Ammon's horn (tissue), 1 donor: ENCODE results near the gene GRAP2.
"Not testable (repeated sequence)": the region's sequence is repeated elsewhere in the genome, so short reads cannot be mapped to it uniquely, and the experiment has no call there.

Experiments used
- DNase-seq: peaks from one replicate; pipeline ENCODE4 v3.0.0-alpha.2; 2016; ENCODE audit warnings: low spot score

Gene GRAP2

GRCh38 chr22:39967103-39967829 is 66.4 kb downstream of the GRAP2 start:
- DNase-seq, result no peak

- peak; percentile 45 for DNase-seq
Observed at GRCh38 chr22:39967996-39968972, 67.4 kb downstream of the GRAP2 start.

- DNase-seq, result no peak
Observed at GRCh38 chr22:39970742-39971141, 69.9 kb downstream of the GRAP2 start.

DNA sequence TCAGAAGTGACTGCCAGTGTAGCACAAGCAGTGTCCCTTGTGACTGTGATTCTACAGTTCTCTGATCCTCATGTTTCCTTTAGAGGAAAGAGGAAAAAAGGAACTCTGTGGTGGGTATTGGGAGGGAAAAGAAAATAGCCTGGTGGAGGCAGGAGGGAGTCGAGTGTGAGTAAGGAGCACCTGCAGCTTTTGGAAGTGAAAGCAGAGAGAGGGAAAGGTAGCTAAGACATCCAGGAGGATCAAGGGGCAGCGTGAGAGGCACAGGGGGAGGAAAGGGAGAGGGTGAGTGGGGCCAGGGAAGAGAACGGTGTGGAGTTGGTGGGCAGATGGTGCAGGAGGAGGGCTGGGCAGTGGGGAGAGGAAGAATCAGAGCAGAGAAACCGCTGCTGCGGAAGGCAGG is 71.8 kb downstream of the GRAP2 start:
- DNase-seq, result no peak

- no peak for DNase-seq
Observed at GRCh38 chr22:39973656-39974055, 72.8 kb downstream of the GRAP2 start.

DNA sequence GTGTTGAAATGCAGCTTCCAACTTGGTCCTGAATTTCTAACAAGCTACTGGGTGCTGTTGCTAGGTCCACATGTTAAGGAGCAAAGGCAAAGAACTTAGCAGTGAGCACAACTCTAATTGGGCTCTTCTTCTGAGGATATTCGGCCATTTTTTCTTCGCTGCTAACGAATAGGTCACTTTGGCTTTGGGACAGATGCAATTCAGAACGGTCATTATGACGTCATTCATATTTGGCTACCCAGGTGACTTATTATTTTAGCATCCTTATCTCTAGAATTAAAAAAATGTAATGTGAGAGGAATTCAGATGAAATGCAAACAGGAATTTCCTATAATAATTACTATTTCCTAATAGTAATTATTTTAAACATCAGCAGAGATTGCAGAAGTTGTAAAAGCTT is 73.2 kb downstream of the GRAP2 start:
- no peak for DNase-seq

- DNase-seq, result no peak
Observed at GRCh38 chr22:39979048-39979447, 78.2 kb downstream of the GRAP2 start.

DNA sequence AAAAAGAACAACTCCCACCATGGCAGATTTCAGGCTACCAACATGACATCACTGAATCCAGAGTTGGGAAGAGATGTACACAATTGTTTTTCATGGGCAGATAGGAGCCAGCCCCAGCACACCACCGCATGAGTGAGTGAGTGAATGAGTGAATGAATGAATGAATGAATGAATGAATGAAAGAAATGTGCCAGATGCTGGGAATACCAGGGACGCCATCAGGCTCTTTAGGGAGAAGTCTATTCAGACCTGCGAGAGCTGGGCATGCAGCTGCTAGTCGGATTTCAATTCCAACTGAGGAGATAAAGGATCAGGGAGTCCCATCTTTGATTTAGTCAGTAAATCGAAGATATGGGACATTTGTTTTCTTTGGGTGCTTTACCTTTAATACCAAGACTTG is 78.6 kb downstream of the GRAP2 start:
- no peak for DNase-seq

DNA sequence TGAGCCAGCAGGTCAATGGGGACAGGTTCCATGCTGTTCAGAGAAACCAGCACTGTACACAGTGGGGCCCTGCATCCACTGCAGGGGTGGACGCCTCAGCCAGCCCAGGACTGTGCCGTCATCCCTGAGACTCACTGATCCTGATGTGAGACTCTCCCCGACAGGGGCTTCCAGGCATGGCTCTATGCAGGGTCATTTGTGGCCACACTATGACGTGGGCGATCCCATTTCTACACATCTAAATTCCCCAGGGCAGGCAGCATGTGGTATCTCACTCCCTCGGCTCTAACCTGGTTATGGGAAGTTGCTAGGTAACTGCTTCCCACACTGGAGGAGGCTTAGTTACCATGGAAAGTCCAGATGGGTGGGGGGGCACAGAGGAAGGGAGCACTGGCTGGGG is 79.7 kb downstream of the GRAP2 start:
- peak; percentile 30 for DNase-seq

- DNase-seq, result no peak
Observed at GRCh38 chr22:39983346-39983745, 82.5 kb downstream of the GRAP2 start.

GRCh38 chr22:39984006-39984405 is 83.1 kb downstream of the GRAP2 start:
- DNase-seq, result no peak

DNA sequence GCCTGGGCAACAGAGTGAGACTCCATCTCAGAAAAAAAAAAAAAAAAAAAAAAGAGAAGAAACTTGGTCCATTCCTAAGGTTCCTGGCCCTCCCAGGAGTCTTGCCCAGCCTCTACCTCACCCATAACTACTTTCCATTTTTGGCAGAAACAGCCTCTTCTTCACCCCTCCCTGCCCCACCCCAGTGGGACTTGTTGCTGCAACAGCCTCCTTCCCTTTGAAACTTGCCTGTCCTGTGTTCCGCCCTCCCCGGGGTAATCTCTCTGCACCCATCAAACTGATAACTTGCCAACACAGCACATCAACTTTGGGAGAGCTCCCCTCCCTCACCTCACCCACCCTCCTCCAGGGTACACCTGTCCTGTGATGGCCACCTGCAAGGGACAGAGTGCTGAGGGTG is 83.9 kb downstream of the GRAP2 start:
- no peak for DNase-seq

DNA sequence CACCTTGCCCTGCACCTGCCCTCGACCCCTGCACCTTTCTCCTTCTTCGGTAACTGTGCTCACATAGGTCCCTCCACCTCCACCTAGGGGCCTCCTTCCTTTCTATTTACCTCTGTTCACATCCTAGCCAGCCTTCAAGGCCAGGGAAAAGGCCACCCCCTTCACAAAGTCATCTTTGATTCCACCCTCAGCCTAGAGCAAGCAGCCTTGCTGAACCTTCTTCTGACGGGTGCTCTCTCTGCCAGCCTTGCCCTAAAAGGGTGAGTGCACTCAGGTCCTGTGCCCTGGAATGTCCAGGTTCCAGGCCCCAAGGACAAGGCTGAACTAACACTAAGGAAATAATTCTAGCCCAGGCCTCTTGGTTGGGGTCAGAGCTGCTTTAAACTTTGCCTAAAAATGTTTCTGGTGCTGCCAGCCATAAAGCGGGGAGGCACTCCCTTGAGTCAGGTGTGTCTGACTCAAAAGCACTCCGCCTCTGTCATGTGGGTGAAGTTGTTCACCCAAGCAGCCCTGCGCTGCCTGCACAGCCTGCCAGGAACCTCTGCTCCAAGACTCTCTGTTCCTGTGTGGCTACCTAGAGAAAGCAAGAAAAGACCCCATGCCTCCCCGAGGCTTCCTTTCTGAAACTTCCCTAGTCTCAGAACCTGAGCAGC is 84.6 kb downstream of the GRAP2 start:
- no peak for DNase-seq

DNA sequence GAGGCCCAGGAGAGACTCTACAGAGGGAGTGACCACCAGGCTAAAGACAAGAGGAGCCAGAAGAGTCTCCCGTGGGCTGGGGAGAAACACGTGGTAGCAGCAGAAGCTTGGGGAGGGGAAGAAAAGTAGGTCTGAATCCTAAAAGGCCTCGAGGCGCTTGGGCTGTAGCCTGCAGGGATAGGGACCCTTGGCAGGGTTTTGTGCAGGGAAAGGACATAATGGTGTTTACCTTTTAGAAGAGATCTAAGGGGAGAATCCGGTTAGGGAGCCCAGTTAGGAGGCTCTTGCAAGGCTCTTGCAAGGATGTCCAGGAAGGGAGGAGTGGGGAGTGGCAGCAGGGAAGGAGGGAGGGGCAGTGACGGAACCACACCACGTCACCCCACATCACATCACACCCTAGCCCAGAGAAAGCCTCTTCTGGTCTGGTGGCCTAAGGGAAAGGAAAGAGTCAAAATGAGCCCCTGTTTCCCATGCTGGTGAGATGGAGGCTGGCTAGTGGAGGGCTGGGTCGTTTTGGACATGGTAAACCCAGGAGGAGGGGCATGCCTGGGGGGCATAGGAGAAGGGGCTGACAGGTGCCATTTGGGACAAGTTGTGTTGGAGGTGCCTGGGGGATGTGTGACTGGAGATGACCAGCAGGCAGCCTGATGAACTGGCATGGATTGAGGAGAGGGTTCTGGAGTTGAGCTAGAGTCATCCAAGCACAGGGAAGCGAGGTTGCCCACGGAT is 87.7 kb downstream of the GRAP2 start:
- DNase-seq, result no peak

DNA sequence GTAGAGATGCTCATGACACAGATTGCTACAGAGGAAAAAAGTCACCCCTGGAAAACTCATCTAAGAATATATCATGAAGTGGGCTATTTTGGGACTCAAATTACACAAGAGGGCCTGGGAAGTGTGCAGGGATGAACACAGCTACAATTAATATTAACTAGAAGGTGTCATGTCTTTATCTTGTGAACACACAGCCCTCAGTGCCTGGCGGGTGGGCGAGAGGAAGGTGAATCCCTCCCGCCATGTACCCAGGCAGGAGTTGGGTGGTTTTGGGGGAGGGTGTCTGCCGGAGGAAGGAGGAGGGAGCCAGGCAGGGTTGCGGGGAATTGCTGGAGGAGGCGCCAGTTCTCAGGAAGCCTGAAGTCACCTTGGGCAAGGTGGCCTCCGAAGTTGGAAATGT is 88.7 kb downstream of the GRAP2 start:
- no peak for DNase-seq

GRCh38 chr22:39990686-39991085 is 89.8 kb downstream of the GRAP2 start:
- no peak for DNase-seq

DNA sequence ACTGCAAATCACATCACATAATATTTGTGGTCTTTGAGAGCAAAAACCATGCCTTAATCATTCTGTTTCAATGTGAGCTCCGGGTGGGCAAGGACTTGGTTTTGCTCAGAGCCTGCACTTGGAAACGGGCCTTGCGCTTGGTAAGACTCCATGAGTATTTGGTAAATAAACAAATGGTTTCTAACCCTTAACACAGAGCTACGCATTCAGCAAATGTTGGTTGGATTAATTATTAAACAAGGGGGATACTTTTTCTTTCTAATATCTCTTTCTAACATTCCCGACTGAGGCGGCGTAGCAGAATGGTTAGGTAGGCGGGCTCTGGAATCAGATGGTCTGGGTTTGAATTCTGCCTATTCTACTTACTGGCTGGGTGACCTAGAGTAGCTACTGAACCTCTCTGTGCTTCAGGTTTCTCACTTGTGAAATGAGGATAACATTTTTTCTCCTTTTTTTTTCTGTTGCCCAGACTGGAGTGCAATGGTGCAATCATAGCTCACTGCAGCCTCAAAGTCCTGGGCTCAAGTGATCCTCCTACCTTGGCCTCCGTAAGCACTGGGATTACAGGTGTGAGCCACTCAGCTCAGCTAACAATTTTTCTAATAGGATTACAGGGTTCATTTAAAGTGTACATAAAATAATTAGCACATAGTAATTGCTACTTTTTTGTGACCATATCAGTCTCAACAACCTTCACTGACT is 90.4 kb downstream of the GRAP2 start:
- DNase-seq, result no peak

DNA sequence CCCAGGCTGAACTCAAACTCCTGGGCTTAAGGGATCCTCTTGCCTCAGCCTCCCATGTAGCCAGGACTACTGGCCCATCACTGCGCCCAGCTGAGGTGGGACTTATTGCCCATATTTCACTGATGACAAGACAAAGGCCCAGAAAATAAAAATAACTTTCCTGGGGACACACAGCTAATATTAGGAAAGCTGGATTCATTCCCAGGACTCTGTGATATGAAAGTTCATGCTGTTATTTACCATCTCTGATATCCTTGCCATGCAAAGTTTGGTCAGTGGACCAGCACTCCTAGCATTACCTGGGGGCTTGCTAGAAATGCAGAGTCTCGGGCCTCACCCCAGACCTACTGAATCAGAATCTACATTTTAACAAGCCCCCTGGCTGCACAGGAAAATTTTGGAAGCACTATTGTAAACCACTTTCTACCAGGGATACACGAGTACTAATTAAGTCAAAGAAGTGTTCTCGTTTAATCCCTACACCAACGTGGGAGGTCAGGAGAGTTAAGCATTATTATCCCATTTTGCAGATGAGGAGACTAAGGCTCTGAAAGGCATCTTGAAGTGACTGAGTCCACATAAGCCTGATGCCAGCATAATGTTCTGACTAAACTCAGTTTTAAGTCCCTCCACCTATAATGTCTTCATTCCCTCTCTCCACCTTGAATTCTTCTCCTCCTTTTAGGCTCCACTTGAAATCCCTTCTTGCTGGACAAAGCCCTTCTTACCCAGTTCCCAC is 91.4 kb downstream of the GRAP2 start:
- no peak for DNase-seq

DNA sequence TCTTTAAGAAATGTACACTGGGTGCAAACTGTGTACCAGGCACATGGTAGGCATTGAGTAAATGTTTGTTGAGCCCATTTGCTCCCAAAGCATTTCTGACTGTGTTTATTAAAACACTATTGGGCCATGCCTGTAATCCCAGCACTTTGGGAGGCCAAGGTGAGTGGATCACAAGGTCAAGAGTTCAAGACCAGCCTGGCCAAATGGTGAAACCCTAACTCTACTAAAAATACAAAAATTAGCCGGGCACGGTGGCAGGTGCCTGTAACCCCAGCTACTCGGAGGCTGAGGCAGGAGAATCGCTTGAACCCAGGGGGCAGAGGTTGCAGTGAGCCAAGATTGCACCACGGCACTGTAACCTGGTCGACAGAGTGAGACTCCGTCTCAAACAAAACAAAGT is 92.0 kb downstream of the GRAP2 start:
- DNase-seq, result not testable (repeated sequence)

DNA sequence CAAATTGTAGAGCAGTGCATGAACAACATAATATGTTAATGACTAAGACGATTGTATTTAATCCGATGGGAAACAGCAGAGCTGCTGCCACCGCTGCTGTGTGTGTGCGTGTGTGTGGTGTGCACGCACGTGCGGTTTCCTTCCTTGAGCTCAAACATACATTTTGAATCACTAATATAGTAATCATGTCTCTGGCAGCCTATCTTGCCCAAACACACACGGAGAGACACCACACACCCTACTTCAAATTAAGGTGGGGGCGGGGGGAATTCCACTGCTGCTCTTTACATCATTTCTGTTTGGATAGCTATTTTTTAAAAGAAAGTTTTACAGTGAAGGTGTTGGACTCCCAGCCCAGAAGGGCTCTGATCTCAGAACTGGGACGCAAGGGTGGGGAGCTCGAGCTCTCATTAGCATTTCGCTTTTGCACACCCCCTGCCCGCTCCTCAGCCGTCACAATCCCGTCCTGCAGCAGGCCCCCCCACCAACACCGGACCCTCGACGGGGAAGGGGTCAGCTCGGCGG is 93.2 kb downstream of the GRAP2 start:
- DNase-seq, result no peak
